HG03039 (cell line): ENCODE results near the gene RRP15.
A peak's percentile ranks its signal among the peaks of the same experiment; 100 is the strongest.

Experiments used
- ATAC-seq: cut with Tn5 transposase; IDR thresholded peaks from one replicate; pipeline ENCODE4 v1.9.1; 2021; ENCODE audit warnings: mild to moderate bottlenecking, moderate library complexity; ENCODE audit not compliant: unreplicated experiment

Gene RRP15

DNA sequence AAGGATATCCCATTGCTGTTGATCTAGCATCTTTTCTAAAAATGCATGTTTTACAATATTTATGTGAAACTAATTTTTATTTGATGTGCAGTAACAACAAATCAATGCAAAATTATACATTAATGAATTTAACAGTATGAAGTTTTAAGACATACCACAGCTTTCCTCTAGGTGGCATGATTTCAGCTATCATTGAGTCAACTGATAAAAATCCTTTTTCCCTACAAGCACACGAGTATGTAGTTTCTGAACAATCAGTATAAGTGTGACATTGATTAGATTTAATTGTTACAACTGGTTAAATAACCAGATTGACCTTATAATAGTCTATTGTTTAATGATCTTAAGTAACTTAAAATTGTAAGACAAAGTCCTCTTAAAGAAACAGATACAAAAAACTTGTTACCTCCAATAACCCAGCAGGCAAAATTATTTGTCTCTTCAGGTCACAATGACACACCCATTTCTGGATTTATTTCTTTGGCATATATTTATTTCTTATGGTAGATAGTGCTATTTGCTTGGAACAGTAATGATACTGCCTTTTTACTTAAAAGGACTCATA is 54.3 kb downstream of the RRP15 start:
- ATAC-seq, result no peak

- no peak for ATAC-seq
Measured at GRCh38 chr1:218341325-218341724, 56.2 kb downstream of the RRP15 start.

- ATAC-seq, result no peak
Measured at GRCh38 chr1:218342091-218342490, 57.0 kb downstream of the RRP15 start.

- peak; percentile 28 for ATAC-seq
Measured at GRCh38 chr1:218344814-218345672, 60.0 kb downstream of the RRP15 start, which contains the start of gene TGFB2. Gene TGFB2, plus strand, starts transcription at chr1:218345336. Its CDS starts 1,366 bp downstream, at chr1:218346702.

GRCh38 chr1:218345673-218346390 is 60.7 kb downstream of the RRP15 start:
- peak; percentile 55 for ATAC-seq

DNA sequence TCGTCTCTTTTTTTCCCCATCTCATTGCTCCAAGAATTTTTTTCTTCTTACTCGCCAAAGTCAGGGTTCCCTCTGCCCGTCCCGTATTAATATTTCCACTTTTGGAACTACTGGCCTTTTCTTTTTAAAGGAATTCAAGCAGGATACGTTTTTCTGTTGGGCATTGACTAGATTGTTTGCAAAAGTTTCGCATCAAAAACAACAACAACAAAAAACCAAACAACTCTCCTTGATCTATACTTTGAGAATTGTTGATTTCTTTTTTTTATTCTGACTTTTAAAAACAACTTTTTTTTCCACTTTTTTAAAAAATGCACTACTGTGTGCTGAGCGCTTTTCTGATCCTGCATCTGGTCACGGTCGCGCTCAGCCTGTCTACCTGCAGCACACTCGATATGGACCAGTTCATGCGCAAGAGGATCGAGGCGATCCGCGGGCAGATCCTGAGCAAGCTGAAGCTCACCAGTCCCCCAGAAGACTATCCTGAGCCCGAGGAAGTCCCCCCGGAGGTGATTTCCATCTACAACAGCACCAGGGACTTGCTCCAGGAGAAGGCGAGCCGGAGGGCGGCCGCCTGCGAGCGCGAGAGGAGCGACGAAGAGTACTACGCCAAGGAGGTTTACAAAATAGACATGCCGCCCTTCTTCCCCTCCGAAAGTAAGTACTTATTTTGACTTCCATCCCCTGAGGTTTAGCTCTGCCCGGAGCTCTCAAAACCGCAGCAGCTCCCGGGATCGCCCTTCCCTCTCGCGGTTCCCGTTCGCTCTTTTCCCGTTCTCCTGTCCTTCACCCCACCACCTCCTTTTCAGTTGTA is 61.5 kb downstream of the RRP15 start:
- ATAC-seq, result no peak

GRCh38 chr1:218347336-218347722 is 62.2 kb downstream of the RRP15 start:
- no peak for ATAC-seq

- ATAC-seq, result no peak
Measured at GRCh38 chr1:218347723-218348627, 62.9 kb downstream of the RRP15 start.

GRCh38 chr1:218348628-218349071 is 63.6 kb downstream of the RRP15 start:
- no peak for ATAC-seq

- ATAC-seq, result no peak
Measured at GRCh38 chr1:218349348-218350034, 64.4 kb downstream of the RRP15 start.

DNA sequence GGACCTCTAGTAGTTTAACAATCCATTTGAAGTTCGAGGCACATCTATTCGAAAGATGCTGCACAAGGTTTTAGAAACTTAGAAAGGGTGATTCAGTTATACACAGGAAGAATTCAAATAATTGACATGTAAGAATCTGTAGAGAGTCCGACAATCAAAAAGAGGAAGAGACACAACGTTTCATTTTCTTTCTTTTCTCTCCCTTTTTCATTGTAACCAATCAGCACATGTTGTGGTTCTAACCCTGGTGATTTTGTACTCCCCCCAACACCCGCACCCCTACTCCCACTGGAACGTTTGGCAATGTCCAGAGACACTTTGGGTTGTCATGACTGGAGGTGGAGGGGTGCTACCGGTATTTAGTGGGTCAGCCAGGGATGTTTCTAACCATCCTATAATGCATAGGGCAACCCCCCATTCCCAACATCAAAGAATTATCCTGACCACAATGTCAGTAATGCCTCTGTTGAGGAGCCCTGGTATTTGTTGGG is 65.0 kb downstream of the RRP15 start:
- ATAC-seq, result no peak

DNA sequence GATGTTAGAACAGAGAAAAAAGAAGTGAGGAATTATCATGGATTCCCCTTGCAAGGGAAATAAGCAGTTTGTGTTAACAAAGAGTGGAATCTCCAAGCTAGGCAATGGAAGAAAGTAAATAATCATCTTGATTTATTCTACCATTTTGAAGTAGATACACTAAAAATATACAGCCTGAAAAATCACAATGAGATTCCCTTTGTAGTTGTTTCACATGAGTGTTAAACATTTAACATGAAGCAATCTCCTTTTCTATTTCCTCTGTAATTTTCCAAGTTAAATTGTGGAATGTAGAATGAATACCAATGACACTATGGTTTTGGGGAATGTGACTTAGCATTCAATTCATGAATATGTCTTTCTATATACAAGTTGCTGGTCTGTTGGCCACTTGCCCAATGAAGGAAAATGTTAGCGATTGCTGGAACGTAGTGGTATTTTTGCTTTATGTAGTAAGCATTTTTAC is 65.7 kb downstream of the RRP15 start:
- ATAC-seq, result no peak

DNA sequence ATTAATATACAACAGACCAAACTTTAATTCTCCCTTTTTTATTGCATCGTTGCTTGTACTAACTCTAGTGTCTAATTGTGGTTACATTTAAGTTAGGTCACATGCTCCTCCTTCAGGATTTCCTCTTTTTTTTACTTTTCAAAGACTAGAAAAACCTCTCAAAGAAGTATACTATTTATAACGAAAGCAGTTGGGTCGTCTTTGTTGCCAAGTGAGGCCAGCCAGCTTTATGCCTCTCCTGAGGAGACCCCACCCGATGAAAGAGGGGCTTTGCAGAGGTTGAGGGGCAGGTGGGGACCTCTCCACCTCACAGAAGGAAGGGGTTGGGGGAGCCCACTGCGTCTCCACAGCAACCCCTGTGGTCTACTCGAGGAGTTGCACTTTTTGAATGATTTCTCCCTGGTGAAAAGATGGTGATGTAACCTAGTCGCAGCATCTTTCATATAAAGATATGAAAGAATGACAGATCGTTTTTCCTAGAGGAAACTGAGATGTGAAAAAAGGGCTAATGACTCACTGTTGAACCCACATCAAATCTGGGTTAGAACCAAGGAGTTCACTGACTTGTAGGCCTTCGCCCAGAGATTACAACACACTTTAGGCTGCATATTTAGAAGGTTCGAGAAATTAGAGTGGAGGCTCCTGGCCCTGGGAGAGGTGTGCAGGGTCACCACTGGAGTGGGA is 66.4 kb downstream of the RRP15 start:
- peak; percentile 65 for ATAC-seq

GRCh38 chr1:218352075-218352438 is 67.0 kb downstream of the RRP15 start:
- no peak for ATAC-seq

- ATAC-seq, result no peak
Measured at GRCh38 chr1:218353656-218354055, 68.6 kb downstream of the RRP15 start.

- ATAC-seq, result no peak
Measured at GRCh38 chr1:218355278-218355677, 70.2 kb downstream of the RRP15 start.

DNA sequence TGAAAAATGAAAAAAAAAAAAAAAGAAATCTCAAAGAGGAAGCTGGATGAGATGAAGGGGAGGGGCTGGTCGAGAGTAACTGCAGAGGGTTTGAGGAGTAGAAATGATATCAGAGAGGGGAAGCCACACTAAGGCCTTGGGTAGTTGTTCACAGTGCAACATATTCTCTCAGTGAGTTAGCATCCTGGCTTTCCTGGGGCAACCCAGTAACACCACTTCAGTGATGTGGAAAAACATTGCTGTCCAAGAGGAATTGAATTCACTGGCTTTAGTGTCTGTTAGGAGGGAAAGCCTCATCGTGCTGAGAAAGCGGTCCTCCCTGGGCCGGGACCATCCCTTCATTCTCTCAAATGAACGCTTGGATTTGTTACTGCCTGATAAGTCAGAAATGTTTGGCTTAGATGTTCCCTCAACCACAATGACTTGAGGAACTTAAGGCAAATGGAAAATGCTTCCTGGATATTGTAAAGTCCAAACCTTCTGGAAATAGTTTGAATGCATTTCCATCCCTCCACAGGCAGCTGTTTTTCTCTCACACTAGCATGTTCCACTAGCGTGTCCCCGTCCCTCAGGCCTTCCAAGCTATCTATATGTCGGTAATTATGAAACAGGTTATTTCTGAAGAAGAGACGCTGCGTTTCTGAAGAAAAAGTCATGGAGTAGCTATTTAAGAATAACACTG is 72.3 kb downstream of the RRP15 start:
- ATAC-seq, result no peak

DNA sequence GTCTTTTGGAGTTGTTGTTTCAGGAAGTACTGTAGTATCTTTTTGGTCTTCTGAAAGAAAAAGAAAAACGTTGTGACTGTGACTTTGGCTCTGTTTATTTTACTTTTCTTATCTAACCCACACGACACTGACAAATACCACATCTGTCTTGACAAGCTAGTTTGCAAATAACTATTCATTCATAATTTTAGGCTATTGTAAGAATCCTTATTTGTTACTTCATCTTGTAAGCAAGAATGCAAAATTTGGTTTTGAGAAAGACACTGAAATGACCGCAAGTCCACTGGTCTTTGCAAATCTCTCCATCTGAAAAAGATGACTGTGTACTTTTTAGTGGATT is 72.8 kb downstream of the RRP15 start:
- ATAC-seq, result no peak
